ENCODE measurements around the gene TMPRSS4. TPM values are rescaled to one million over a fixed set of nuclear protein-coding genes. Genes with fewer than 3 reads are reported as not detected.
"Not testable (repeated sequence)": the region's sequence is repeated elsewhere in the genome, so short reads cannot be mapped to it uniquely, and the experiment has no call there.

TMPRSS4 gene
- total and polyA plus RNA-seq, 4 donors: 0.08 to 0.33 (median 0.24) TPM; not detected in 1

DNA sequence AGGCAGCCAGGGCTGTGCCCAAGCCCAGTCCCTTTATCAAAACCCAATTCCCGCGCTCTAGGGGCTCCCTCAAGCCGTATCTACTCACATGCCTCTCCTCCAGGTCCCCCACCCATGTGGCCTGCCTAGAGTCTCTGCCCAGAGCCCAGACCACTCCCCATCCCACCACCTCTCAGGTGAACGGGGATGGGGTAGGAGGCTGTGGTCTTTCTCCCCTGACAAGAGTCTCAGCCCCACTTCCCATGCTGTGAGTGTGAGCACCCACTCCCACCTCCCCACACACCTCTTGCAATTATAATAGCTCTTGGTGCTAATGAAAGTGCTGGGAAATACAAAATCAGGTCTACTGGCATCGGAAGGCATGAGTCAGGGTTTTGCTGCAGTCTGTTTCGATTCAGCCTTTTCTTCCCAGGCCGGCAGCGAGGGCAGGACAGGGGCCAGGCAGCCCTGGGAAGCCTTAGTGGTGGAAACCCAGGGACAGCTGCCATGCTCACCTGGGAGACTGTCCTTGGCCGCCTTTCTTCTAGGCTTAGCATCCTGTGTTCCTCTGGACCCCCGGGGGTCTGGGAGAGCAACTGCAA, 16.7 kb upstream of the TMPRSS4 start (continued):
- TF ChIP-seq, protein P1, sequence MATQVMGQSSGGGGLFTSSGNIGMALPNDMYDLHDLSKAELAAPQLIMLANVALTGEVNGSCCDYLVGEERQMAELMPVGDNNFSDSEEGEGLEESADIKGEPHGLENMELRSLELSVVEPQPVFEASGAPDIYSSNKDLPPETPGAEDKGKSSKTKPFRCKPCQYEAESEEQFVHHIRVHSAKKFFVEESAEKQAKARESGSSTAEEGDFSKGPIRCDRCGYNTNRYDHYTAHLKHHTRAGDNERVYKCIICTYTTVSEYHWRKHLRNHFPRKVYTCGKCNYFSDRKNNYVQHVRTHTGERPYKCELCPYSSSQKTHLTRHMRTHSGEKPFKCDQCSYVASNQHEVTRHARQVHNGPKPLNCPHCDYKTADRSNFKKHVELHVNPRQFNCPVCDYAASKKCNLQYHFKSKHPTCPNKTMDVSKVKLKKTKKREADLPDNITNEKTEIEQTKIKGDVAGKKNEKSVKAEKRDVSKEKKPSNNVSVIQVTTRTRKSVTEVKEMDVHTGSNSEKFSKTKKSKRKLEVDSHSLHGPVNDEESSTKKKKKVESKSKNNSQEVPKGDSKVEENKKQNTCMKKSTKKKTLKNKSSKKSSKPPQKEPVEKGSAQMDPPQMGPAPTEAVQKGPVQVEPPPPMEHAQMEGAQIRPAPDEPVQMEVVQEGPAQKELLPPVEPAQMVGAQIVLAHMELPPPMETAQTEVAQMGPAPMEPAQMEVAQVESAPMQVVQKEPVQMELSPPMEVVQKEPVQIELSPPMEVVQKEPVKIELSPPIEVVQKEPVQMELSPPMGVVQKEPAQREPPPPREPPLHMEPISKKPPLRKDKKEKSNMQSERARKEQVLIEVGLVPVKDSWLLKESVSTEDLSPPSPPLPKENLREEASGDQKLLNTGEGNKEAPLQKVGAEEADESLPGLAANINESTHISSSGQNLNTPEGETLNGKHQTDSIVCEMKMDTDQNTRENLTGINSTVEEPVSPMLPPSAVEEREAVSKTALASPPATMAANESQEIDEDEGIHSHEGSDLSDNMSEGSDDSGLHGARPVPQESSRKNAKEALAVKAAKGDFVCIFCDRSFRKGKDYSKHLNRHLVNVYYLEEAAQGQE (IDR thresholded peaks at IDR 0.05): no peak

DNA sequence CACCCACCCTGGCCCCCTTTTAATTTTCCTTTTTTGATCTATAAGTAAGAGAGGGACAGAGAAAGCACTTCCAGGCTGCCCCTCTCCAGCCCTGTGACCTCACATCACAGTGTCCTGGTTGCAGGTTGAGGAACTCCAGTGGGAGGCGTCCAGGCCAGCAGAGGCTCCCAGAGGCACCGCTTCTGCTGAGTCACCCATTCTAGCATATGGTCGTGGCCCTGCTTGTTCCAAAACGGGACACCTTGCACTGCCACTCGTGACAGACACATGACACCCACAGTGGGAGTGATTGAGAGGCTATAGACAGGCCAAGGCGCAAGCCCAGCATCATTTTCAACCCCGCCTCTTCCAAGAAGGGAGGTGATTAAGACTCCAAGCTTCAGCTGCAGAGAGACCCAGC, 16.0 kb upstream of the TMPRSS4 start:
- no peak for DNase-seq (ENCODE audit: low spot score)
- WGBS: 66% methylated on average over 7 of the region's 7 CpGs
- H3K9me3 ChIP-seq (ENCODE audit: control insufficient read depth in 4 of 4, low read length in 3 of 4): no peaks in the 10 kb centered on the region
- TF ChIP-seq FOXA2 (IDR thresholded peaks at IDR 0.05) (no peak), HNF4G (IDR thresholded peaks at IDR 0.05) (no peak), YY1 (IDR thresholded peaks at IDR 0.05) (no peak)
- TF ChIP-seq, protein P2, sequence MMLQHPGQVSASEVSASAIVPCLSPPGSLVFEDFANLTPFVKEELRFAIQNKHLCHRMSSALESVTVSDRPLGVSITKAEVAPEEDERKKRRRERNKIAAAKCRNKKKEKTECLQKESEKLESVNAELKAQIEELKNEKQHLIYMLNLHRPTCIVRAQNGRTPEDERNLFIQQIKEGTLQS (IDR thresholded peaks at IDR 0.05): no peak
- no peak overlapping the region for H3K4me3 ChIP-seq (ENCODE audit: low read depth in 1 of 3, low read length in 3 of 3)
- H3K36me3 ChIP-seq (ENCODE audit: control insufficient read depth in 4 of 4, insufficient read depth in 3 of 4, low read depth in 1 of 4, low read length in 3 of 4): no peaks in the 10 kb centered on the region
- no peak overlapping the region for H3K9ac ChIP-seq (ENCODE audit: low read depth in 1 of 2, low read length in 2 of 2)
- no peaks in the 10 kb centered on the region for H3K4me1 ChIP-seq (ENCODE audit: control insufficient read depth in 4 of 4, insufficient read depth in 4 of 4, low read length in 3 of 4)
- no peaks in the 10 kb centered on the region for H3K27me3 ChIP-seq (ENCODE audit: control insufficient read depth in 4 of 4, insufficient read depth in 4 of 4, low read length in 3 of 4)
- no peak overlapping the region for H3K27ac ChIP-seq (ENCODE audit: low read depth in 1 of 2, low read length in 2 of 2)

DNA sequence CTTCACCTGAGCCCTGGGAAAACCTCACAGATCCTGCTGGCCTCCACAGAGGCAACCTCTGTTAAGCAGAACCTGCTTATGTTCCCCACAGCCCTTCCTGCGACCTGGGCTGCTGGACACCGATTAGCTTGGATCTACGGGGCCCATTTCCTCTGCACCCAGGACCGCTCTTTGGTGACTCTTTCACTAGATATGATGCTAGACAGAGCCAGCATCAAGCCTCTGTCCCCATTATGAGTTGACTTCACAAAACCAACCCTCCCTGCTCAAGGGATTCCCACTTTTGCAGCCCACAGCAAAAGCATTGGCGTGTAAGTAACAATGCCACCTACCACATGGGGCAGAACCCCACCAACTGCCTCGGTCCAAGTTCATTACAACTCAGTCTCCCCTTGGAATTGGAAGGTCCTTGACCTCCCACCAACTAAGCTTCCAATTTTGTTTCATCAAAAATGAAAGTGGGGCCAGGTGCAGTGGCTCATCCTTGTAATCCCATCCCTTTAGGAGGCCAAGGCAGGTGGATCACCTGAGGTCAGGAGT, 15.2 kb upstream of the TMPRSS4 start:
- H3K9ac ChIP-seq (ENCODE audit: low read depth in 1 of 2, low read length in 2 of 2): no peak overlapping the region
- TF ChIP-seq EGR1 (IDR thresholded peaks at IDR 0.05; ENCODE audit: low read depth in 2 of 2): no peak
- TF ChIP-seq NR2F2 (IDR thresholded peaks at IDR 0.05): no peak
- no peak for TF ChIP-seq GABPA (IDR thresholded peaks at IDR 0.05 in 1 of 2, conservative IDR thresholded peaks at IDR 0.05 in 1 of 2)
- H3K27ac ChIP-seq (ENCODE audit: low read depth in 1 of 2, low read length in 2 of 2): no peak overlapping the region
- DNase-seq (ENCODE audit: low spot score): no peak
- H3K9me3 ChIP-seq (ENCODE audit: control insufficient read depth in 4 of 4, low read length in 3 of 4): no peaks in the 10 kb centered on the region
- H3K4me1 ChIP-seq (ENCODE audit: control insufficient read depth in 4 of 4, insufficient read depth in 4 of 4, low read length in 3 of 4): no peaks in the 10 kb centered on the region
- no peak overlapping the region for H3K4me3 ChIP-seq (ENCODE audit: low read depth in 1 of 3, low read length in 3 of 3)
- H3K27me3 ChIP-seq (ENCODE audit: control insufficient read depth in 4 of 4, insufficient read depth in 4 of 4, low read length in 3 of 4): no peaks in the 10 kb centered on the region
- 91% methylated on average over 6 of the region's 6 CpGs for whole genome bisulfite sequencing
- no peaks in the 10 kb centered on the region for H3K36me3 ChIP-seq (ENCODE audit: control insufficient read depth in 4 of 4, insufficient read depth in 3 of 4, low read depth in 1 of 4, low read length in 3 of 4)

DNA sequence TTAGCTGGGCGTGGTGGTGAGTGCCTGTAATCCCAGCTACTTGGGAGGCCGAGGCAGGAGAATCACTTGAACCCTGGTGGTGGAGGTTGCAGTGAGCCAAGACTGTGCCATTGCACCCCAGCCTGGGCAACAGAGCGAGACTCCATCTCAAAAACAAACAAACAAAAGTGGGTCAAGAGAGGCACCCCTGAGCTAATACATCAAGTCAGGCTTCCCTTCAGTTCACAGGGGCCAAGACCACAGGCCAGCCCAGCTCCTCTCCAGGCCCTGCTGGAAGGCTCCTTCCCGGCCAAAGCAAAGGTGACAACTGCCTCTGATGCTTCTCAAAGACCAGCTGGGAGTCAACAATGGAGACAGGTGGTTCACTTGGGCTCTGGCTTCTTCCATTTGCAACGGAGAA, 14.7 kb upstream of the TMPRSS4 start:
- H3K4me3 ChIP-seq (ENCODE audit: low read depth in 1 of 3, low read length in 3 of 3); H3K27me3 ChIP-seq (ENCODE audit: control insufficient read depth in 4 of 4, insufficient read depth in 4 of 4, low read length in 3 of 4); H3K36me3 ChIP-seq (ENCODE audit: control insufficient read depth in 4 of 4, insufficient read depth in 3 of 4, low read depth in 1 of 4, low read length in 3 of 4); H3K9me3 ChIP-seq (ENCODE audit: control insufficient read depth in 4 of 4, low read length in 3 of 4); H3K4me1 ChIP-seq (ENCODE audit: control insufficient read depth in 4 of 4, insufficient read depth in 4 of 4, low read length in 3 of 4); H3K9ac ChIP-seq (ENCODE audit: low read depth in 1 of 2, low read length in 2 of 2); DNase-seq (ENCODE audit: low spot score); H3K27ac ChIP-seq (ENCODE audit: low read depth in 1 of 2, low read length in 2 of 2): not testable (repeated sequence)
- 92% methylated on average over 5 of the region's 5 CpGs for WGBS

DNA sequence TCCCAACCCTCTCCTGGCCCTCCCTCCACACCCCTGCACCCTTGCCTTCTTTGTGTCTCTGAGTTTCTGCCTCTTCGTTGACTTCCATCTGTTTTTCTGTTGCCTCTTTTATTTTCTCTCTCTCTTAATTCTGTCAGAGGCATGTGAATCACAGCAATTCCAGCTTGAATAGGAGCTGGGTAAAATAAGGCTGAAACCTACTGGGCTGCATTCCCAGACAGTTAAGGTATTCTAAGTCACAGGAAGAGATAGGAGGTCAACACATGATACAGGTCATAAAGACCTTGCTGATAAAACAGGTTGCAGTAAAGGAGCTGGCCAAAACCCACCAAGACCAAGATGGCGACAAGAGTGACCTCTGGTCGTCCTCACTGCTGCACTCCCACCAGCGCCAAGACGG, 14.2 kb upstream of the TMPRSS4 start:
- H3K9ac ChIP-seq (ENCODE audit: low read depth in 1 of 2, low read length in 2 of 2); H3K4me3 ChIP-seq (ENCODE audit: low read depth in 1 of 3, low read length in 3 of 3); H3K27ac ChIP-seq (ENCODE audit: low read depth in 1 of 2, low read length in 2 of 2); H3K27me3 ChIP-seq (ENCODE audit: control insufficient read depth in 4 of 4, insufficient read depth in 4 of 4, low read length in 3 of 4); H3K9me3 ChIP-seq (ENCODE audit: control insufficient read depth in 4 of 4, low read length in 3 of 4); H3K4me1 ChIP-seq (ENCODE audit: control insufficient read depth in 4 of 4, insufficient read depth in 4 of 4, low read length in 3 of 4); H3K36me3 ChIP-seq (ENCODE audit: control insufficient read depth in 4 of 4, insufficient read depth in 3 of 4, low read depth in 1 of 4, low read length in 3 of 4); DNase-seq (ENCODE audit: low spot score): not testable (repeated sequence)
- whole genome bisulfite sequencing: 92% methylated on average over 5 of the region's 5 CpGs
